Liver (tissue), 9 donors: ENCODE measurements around the gene ZSCAN5B. TPM values are rescaled to one million over a fixed set of nuclear protein-coding genes. Genes with fewer than 3 reads are reported as not detected.

Experiments
- DNase-seq: peaks from one replicate; pipeline ENCODE4 v3.0.0-alpha.2; 2017; ENCODE audit warnings: low spot score
- H3K27ac ChIP-seq, 2 donors: one replicate each; pipeline ENCODE4 v1.7.0; 2013; ENCODE audit warnings: inconsistent platforms in 2 of 2, low read length in 2 of 2, control low read depth in 1 of 2, low read depth in 1 of 2, mild to moderate bottlenecking in 1 of 2
- H3K27me3 ChIP-seq, 4 donors: one replicate each; pipeline versions ENCODE4 v1.6.1 to v1.7.0; 2013; ENCODE audit warnings: low read length in 3 of 4, inconsistent platforms in 1 of 4, mild to moderate bottlenecking in 1 of 4, moderate library complexity in 1 of 4; ENCODE audit not compliant: control insufficient read depth in 4 of 4, insufficient read depth in 4 of 4
- H3K36me3 ChIP-seq, 4 donors: one replicate each; pipeline versions ENCODE4 v1.6.1 to v1.7.0; 2013; ENCODE audit warnings: low read length in 3 of 4, mild to moderate bottlenecking in 3 of 4, low read depth in 1 of 4, moderate library complexity in 1 of 4; ENCODE audit not compliant: control insufficient read depth in 4 of 4, insufficient read depth in 3 of 4
- H3K4me1 ChIP-seq, 4 donors: one replicate each; pipeline versions ENCODE4 v1.6.1 to v1.7.0; 2013; ENCODE audit warnings: low read length in 3 of 4, mild to moderate bottlenecking in 3 of 4, moderate library complexity in 1 of 4; ENCODE audit not compliant: control insufficient read depth in 4 of 4, insufficient read depth in 4 of 4
- H3K4me3 ChIP-seq, 3 donors: one replicate each; pipeline versions ENCODE4 v1.6.1 to v1.7.0; 2013; ENCODE audit warnings: low read length in 3 of 3, control low read depth in 1 of 3, low read depth in 1 of 3, mild to moderate bottlenecking in 1 of 3
- H3K9ac ChIP-seq, 2 donors: one replicate each; pipeline ENCODE4 v1.7.0; 2013; ENCODE audit warnings: low read length in 2 of 2, mild to moderate bottlenecking in 2 of 2, moderate library complexity in 2 of 2, control low read depth in 1 of 2, low read depth in 1 of 2
- H3K9me3 ChIP-seq, 4 donors: one replicate each; pipeline versions ENCODE4 v1.6.1 to v1.7.0; 2013; ENCODE audit warnings: low read length in 3 of 4; ENCODE audit not compliant: control insufficient read depth in 4 of 4
- ATF3 ChIP-seq: IDR thresholded peaks from 2 replicates; pipeline ENCODE4 v1.6.1; 2016; ENCODE audit warnings: antibody characterized with exemption
- EGR1 ChIP-seq, 2 donors: IDR thresholded peaks; 2 replicates each; pipeline ENCODE4 v1.6.1; 2016 to 2018; ENCODE audit warnings: antibody characterized with exemption in 2 of 2, low read depth in 2 of 2
- FOXA1 ChIP-seq: IDR thresholded peaks from 2 replicates; pipeline ENCODE4 v1.6.1; 2016; ENCODE audit warnings: antibody characterized with exemption
- FOXA2 ChIP-seq: IDR thresholded peaks from 2 replicates; pipeline ENCODE4 v1.6.1; 2016; ENCODE audit warnings: antibody characterized with exemption
- GABPA ChIP-seq, 2 donors: IDR thresholded peaks in 1 of 2; conservative IDR thresholded peaks in 1 of 2; 2 replicates each; pipeline ENCODE4 v1.6.1; 2016; ENCODE audit warnings: antibody characterized with exemption in 2 of 2, mild to moderate bottlenecking in 1 of 2, moderate library complexity in 1 of 2
- HNF4A ChIP-seq, 2 donors: conservative IDR thresholded peaks; 2 replicates each; pipeline ENCODE4 v1.6.1; 2016; ENCODE audit warnings: antibody characterized with exemption in 2 of 2, mild to moderate bottlenecking in 2 of 2
- HNF4G ChIP-seq: IDR thresholded peaks from 2 replicates; pipeline ENCODE4 v1.6.1; 2016; ENCODE audit warnings: antibody characterized with exemption
- JUND ChIP-seq, 2 donors: IDR thresholded peaks; 2 replicates each; pipeline ENCODE4 v1.6.1; 2016; ENCODE audit warnings: antibody characterized with exemption in 2 of 2
- MAX ChIP-seq: IDR thresholded peaks from 2 replicates; pipeline ENCODE4 v1.6.1; 2016; ENCODE audit warnings: antibody characterized with exemption
- NR2F2 ChIP-seq: IDR thresholded peaks from 2 replicates; pipeline ENCODE4 v1.6.1; 2016; ENCODE audit warnings: antibody characterized with exemption
- RAD21 ChIP-seq, 2 donors: IDR thresholded peaks; 2 replicates each; pipeline ENCODE4 v1.6.1; 2016; ENCODE audit warnings: antibody characterized with exemption in 2 of 2, mild to moderate bottlenecking in 2 of 2
- RXRA ChIP-seq, 2 donors: IDR thresholded peaks; 2 replicates each; pipeline ENCODE4 v1.6.1; 2017 to 2018; ENCODE audit warnings: antibody characterized with exemption in 2 of 2, mild to moderate bottlenecking in 1 of 2
- SP1 ChIP-seq: IDR thresholded peaks from 2 replicates; pipeline ENCODE4 v1.6.1; 2018; ENCODE audit warnings: antibody characterized with exemption, mild to moderate bottlenecking
- TAF1 ChIP-seq: conservative IDR thresholded peaks from 2 replicates; pipeline ENCODE4 v1.6.1; 2016; ENCODE audit warnings: antibody characterized with exemption, mild to moderate bottlenecking
- YY1 ChIP-seq: IDR thresholded peaks from 2 replicates; pipeline ENCODE4 v1.6.1; 2016; ENCODE audit warnings: antibody characterized with exemption, mild to moderate bottlenecking
- WGBS: extraction: QIAGEN DNeasy Blood & Tissue Kit; methylation state at CpG from one replicate; pipeline ENCODE4 v1.1.7; 2013; 5-methylcytosine and 5-hydroxymethylcytosine counted together
- polyA plus RNA-seq, 2 donors: library from polyadenylated mRNA; stranded (reverse) in 1 of 2; unstranded in 1 of 2; fragments of 200-250 nt in 1 of 2; fragments of >200 nt in 1 of 2; fragmentation: Nextera tagmentation in 1 of 2; extraction: Ambion mirVana in 1 of 2; gene quantifications; one replicate each; pipeline versions ENCODE4 v1.2.1 to v1.2.3, GENCODE V29; 2013 to 2015
- total RNA-seq, 2 donors: library from RNA; depleted of rRNA; stranded (reverse); fragments of >200 nt; gene quantifications; one replicate each; pipeline ENCODE4 v1.2.3, GENCODE V29; 2014
- TF ChIP-seq, protein P1 (sequence below): IDR thresholded peaks from 2 replicates; pipeline ENCODE4 v1.6.1; 2016; ENCODE audit warnings: antibody characterized with exemption, mild to moderate bottlenecking
- TF ChIP-seq, protein P2 (sequence below): IDR thresholded peaks from 2 replicates; pipeline ENCODE4 v1.6.1; 2016; ENCODE audit warnings: antibody characterized with exemption
- TF ChIP-seq, protein P3 (sequence below): fragments of 150-350 bp; IDR thresholded peaks from 2 replicates; pipeline ENCODE4 v1.5.1; 2017; ENCODE audit warnings: improper control_type of control experiment, low read depth, low read length; ENCODE audit not compliant: missing input control
- donor health status: healthy.
- donor health status: healthy.
- donor health status: healthy.
- donor health status: healthy.
- donor health status: healthy.

ZSCAN5B gene
- total and polyA plus RNA-seq, 4 donors = 0.08 TPM; not detected in 3

- Histone ChIP-seq H3K4me1 (peaks cover 4 to 13% (median 7%) of the 10 kb centered on the region in 4 donors), H3K9me3 (no peaks in the 10 kb centered on the region), H3K27me3 (no peaks in the 10 kb centered on the region), H3K36me3 (no peaks in the 10 kb centered on the region), H3K27ac (no peak overlapping the region), H3K4me3 (no peak overlapping the region), H3K9ac (no peak overlapping the region)
- no peak for DNase-seq
- TF ChIP-seq, protein P1, sequence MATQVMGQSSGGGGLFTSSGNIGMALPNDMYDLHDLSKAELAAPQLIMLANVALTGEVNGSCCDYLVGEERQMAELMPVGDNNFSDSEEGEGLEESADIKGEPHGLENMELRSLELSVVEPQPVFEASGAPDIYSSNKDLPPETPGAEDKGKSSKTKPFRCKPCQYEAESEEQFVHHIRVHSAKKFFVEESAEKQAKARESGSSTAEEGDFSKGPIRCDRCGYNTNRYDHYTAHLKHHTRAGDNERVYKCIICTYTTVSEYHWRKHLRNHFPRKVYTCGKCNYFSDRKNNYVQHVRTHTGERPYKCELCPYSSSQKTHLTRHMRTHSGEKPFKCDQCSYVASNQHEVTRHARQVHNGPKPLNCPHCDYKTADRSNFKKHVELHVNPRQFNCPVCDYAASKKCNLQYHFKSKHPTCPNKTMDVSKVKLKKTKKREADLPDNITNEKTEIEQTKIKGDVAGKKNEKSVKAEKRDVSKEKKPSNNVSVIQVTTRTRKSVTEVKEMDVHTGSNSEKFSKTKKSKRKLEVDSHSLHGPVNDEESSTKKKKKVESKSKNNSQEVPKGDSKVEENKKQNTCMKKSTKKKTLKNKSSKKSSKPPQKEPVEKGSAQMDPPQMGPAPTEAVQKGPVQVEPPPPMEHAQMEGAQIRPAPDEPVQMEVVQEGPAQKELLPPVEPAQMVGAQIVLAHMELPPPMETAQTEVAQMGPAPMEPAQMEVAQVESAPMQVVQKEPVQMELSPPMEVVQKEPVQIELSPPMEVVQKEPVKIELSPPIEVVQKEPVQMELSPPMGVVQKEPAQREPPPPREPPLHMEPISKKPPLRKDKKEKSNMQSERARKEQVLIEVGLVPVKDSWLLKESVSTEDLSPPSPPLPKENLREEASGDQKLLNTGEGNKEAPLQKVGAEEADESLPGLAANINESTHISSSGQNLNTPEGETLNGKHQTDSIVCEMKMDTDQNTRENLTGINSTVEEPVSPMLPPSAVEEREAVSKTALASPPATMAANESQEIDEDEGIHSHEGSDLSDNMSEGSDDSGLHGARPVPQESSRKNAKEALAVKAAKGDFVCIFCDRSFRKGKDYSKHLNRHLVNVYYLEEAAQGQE = no peak
- TF ChIP-seq HNF4G = no peak
- WGBS = 67% methylated on average over 11 of the region's 11 CpGs
Measured at GRCh38 chr19:56177564-56178243, 19.9 kb downstream of the ZSCAN5B start.

DNA sequence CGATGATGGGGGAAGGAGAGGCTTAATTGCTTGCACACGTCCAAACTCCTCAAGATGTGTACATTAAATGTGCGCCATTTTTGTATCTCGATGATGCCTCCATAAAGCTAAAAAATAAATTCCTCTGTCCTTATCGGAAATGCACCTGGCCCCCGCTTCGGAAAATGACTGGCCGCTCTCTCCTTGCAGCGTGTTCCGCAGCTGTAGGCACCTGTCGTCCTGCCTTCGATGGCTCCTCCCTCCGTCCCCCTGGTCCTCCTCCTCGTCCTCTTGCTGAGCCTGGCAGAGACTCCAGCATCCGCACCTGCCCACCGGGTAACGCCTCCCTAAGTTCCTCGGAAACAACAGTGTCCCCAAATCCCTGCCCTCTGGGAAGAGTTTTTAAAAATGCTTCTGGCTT lies 20.7 kb downstream of the ZSCAN5B start:
- H3K4me1 ChIP-seq = peaks cover 4 to 15% (median 7%) of the 10 kb centered on the region in 4 donors
- H3K4me3 ChIP-seq = no peak overlapping the region
- H3K9ac ChIP-seq = no peak overlapping the region
- DNase-seq = no peak
- H3K36me3 ChIP-seq = no peaks in the 10 kb centered on the region
- TF ChIP-seq GABPA (IDR thresholded peaks at IDR 0.05 in 1 of 2, conservative IDR thresholded peaks at IDR 0.05 in 1 of 2) (no peak), HNF4G (no peak), RXRA (IDR thresholded peaks at IDR 0.05) (no peak), SP1 (no peak), ATF3 (no peak), MAX (no peak), FOXA1 (no peak), TAF1 (no peak), HNF4A (conservative IDR thresholded peaks at IDR 0.05) (no peak), NR2F2 (no peak), FOXA2 (no peak), JUND (IDR thresholded peaks at IDR 0.05) (no peak), YY1 (no peak), EGR1 (IDR thresholded peaks at IDR 0.05; ENCODE audit: low read depth in 2 of 2) (no peak), RAD21 (IDR thresholded peaks at IDR 0.05) (no peak)
- TF ChIP-seq, protein P2, sequence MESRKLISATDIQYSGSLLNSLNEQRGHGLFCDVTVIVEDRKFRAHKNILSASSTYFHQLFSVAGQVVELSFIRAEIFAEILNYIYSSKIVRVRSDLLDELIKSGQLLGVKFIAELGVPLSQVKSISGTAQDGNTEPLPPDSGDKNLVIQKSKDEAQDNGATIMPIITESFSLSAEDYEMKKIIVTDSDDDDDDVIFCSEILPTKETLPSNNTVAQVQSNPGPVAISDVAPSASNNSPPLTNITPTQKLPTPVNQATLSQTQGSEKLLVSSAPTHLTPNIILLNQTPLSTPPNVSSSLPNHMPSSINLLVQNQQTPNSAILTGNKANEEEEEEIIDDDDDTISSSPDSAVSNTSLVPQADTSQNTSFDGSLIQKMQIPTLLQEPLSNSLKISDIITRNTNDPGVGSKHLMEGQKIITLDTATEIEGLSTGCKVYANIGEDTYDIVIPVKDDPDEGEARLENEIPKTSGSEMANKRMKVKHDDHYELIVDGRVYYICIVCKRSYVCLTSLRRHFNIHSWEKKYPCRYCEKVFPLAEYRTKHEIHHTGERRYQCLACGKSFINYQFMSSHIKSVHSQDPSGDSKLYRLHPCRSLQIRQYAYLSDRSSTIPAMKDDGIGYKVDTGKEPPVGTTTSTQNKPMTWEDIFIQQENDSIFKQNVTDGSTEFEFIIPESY = no peak
- TF ChIP-seq, protein P1 = no peak
- TF ChIP-seq, protein P3, sequence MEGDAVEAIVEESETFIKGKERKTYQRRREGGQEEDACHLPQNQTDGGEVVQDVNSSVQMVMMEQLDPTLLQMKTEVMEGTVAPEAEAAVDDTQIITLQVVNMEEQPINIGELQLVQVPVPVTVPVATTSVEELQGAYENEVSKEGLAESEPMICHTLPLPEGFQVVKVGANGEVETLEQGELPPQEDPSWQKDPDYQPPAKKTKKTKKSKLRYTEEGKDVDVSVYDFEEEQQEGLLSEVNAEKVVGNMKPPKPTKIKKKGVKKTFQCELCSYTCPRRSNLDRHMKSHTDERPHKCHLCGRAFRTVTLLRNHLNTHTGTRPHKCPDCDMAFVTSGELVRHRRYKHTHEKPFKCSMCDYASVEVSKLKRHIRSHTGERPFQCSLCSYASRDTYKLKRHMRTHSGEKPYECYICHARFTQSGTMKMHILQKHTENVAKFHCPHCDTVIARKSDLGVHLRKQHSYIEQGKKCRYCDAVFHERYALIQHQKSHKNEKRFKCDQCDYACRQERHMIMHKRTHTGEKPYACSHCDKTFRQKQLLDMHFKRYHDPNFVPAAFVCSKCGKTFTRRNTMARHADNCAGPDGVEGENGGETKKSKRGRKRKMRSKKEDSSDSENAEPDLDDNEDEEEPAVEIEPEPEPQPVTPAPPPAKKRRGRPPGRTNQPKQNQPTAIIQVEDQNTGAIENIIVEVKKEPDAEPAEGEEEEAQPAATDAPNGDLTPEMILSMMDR = no peak
- WGBS = 86% methylated on average over 18 of the region's 18 CpGs
- H3K27me3 ChIP-seq = no peaks in the 10 kb centered on the region
- no peak overlapping the region for H3K27ac ChIP-seq
- no peaks in the 10 kb centered on the region for H3K9me3 ChIP-seq
